ENCODE data around the gene EAF2.
"Not testable (repeated sequence)": the region's sequence is repeated elsewhere in the genome, so short reads cannot be mapped to it uniquely, and the experiment has no call there.

The EAF2 gene

DNA sequence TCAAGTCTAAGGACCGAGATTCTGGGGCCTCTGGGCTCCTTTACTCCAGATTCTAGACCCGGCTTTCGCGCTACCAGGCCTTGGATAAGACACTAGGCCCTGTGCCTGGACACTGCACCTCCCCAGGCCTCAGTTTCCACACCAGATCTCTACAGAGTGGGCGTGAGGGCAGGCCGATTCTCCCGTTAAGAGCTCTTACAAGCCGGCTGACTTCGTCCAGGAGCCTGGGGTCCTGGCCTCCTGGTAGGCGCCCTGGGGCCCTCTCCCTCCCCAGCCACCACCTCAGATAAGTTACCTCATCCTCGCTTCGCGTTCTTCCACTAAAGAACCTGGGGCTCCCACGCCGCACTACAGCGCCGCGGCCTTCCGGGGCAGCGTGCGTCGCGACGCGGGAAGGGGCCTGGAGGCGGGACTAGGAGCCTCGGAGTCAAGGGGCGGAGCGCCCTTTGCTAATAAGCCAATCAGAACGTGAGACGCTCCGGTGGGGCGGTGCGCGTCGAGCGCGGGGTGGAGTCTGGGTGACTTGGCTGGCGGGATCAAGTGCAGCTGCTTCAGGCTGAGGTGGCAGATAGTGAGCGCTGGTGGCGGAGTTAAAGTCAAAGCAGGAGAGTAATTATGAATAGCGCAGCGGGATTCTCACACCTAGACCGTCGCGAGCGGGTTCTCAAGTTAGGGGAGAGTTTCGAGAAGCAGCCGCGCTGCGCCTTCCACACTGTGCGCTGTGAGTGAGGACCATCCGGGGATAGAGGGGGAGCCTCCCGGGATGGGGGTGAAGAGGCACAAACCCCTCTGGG, at the start of gene EAF2, which contains the start of gene IQCB1:
EAF2 (plus strand) TSS at position 539 of the 794 bp plus-strand sequence; CDS start at position 616, 77 bp downstream.
IQCB1 (minus strand) TSS at position 390 of the 794 bp plus-strand sequence. CDS start 6,100 bp downstream, outside the sequence.
- peak; percentile 97 for DNase-seq

DNA sequence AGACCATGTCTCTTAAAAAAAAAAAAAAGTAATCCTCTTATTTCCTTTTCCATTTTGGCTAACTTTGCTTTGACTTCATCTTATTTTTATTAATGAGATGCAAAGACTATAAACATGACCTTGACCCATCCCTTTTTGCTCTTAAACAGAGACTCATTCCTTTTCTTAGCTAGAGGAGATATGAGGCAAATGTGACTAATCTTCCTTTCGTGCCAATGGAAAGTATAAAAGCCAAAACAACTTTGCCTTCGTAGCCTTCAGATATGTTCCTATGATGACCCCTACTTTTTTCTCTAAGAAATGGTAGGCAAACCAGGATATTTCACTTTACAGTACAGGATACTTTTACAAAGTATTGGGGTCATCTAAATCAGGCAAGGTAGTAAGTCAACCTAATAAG, 48.5 kb upstream of the EAF2 start:
- DNase-seq, result no peak

DNA sequence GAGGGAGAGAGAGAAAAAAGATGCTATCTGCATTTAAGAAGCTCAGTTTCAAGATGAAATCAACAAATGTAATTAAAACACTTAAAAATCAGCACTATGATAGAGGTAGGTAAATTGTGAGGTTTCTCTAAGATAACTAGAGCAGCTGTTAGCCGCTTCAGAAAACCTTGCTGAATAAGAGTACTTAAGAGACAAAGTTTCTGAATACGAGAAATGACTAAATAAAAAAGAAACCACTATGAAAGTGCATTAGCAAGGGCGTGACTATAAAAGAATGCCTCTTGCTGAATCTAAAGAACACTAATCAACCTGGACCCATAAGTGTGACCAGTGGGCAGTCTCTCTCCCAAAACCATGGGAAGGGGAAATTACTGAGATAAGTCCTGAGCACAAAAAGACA, 41.9 kb upstream of the EAF2 start:
- no peak for DNase-seq

DNA sequence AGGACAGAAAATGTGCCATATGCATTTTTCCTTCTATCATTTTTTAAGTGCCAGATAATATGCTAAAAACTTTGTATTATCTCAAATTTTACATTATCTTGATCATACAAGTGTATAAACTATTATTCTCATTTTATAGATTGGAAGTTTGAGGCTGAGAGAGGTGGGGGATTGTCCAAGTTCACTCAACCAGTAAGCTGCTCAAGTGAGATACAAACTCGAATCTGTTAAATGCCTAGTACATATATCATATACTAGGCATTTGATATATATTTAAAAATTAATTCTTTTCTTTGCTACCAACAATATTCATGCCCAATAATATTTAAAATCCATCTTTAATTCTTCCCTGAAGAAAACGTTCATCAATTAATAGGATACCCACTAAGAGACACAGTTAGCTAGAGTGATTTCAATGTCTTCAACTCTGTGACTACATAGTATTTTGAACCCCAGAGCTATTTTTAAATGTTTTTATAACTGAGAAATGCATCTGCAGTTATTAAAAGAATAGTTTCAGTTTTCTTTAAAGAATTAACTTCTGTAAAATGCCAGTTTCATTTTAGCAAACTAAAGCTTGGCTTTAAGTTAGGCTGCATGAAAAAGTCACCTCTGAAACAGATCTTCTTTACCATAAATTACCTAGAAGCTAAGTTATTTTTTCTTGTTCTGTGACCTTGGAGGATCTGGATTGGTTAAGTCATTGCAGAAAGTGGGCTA, 40.6 kb upstream of the EAF2 start:
- DNase-seq, result no peak

DNA sequence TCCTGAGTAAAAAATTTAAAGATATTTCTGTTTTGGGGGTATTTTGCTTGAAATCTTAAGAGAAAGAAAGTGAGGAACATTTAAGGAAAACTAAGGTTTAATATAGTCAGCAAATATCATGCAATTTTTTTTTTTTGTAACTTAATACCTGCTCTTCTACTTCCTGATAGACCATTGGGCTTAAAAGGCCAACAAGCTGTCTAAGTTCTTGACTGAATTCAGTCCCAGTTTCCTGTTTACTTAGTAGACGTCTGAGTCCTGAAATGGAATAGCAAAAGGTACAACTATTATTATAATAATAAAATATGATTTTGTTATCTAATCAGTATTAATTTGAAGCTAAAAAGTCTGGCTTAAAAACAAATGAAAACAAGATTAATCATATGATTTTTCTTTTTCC, 38.0 kb upstream of the EAF2 start:
- DNase-seq, result no peak

DNA sequence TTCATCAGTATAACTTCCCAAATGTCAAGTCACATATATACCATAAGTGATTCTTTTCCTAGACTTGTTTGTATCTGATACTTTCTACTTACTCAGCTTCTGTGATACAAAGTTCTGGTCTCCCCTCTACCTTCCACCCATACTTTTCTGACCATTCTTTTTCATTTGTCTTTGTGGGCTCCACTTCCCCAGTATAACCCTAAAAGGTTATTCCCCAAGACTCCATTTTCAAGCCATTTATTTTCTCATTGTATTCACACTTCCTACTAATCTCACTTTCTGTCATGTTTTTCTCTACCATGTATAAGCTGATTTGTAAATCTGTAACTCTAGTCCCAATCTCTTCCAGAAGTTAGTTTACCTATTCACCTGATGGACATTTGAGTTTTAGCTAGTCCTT, 34.1 kb upstream of the EAF2 start:
- DNase-seq, result no peak

DNA sequence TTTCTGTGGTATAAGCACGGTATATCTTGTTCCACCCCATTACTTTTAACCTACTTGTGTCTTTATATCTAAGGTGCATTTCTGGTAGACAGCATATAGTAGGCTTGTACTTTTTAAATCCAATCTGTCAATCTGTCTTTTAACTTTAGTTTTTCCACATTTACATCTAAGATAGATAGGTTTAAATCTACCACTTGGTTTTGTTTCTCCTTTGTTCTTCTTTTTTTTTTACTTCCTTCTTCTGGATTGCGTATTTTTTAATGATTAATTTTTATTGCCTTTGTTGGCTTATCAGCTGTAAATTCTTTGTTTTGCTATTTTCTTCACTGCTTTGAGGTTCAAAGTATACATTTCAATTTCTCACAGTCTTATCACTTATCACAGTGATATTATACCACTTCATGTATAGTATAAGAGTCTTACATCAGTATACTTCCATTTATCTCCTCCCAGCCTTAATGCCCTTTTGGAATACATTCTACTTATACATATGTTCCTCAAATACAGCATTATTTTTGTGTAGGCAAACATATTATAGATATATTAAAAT, 31.2 kb upstream of the EAF2 start:
- DNase-seq, result no peak

DNA sequence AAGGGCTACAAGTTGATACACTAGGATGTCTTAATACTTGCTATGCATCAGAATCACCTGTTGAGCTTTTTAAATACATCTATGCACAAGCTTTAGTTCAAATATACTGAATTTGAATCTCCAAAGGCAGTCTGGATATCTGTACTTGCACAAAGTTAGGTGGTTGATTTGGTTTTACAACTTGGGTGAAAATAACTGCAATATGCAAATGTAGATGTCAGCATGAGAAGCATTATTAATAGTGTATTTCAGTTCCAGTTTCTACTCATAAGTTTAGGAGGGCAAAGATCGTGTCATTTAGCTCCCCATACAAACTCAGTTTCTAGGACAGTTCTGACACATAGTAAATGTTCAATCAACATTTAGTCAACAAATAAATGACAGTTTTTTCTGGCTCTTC, 25.8 kb upstream of the EAF2 start:
- peak; percentile 36 for DNase-seq

DNA sequence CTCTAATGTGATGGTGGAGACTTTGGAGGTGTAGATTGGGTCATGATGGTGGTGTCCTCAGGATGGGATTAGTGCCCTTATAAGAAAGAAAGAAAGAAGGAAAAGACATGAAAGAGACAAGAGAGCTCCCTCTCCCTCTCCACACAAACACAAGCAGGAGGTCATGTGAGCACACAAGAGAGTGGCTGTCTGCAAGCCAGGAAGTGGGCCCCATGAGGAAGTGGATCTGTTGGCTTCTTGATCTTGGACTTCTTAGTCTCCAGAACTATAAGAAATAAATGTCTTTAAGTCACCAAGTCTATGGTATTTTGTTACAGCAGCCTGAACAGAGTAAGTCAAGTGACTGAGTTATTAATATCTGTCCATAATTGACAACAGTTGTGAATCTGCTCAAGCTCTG, 17.3 kb upstream of the EAF2 start:
- DNase-seq, result peak; percentile 32

DNA sequence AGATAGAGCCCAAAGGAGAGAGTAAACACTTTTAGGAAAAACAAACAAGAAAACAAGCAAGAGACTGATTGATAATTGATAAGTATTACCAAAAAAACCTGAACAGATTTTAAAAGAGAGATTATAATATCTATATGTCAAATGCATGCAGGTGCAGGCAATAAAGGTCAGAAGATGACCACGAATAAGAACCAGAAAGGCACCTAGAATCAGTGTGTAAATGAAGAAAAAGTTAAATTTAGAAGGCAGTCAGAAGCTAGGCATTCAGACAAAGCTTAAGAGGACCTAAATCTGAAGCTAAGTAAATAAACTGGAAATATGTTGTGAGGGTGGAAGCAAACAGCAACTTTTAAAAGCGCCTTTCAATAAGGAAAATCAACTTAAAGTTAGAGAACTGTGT, 16.4 kb upstream of the EAF2 start:
- DNase-seq, result no peak

DNA sequence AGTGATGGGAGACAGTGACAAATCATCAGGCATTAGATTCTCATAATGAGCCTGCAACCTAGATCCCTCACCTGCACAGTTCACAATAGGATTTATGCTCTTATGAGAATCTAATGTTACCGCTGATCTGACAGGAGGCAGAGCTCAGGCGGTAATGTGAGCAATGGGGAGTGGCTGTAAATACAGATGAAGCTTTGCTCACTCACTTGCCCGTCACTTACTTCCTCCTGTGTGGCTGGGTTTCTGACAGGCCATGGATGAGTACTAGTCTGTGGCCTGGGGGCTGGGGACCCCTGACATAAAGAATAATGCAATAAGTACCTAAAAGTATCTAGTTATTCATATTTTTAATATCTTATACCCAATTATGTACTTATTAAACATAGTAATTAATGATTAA, 15.8 kb upstream of the EAF2 start:
- DNase-seq, result no peak

DNA sequence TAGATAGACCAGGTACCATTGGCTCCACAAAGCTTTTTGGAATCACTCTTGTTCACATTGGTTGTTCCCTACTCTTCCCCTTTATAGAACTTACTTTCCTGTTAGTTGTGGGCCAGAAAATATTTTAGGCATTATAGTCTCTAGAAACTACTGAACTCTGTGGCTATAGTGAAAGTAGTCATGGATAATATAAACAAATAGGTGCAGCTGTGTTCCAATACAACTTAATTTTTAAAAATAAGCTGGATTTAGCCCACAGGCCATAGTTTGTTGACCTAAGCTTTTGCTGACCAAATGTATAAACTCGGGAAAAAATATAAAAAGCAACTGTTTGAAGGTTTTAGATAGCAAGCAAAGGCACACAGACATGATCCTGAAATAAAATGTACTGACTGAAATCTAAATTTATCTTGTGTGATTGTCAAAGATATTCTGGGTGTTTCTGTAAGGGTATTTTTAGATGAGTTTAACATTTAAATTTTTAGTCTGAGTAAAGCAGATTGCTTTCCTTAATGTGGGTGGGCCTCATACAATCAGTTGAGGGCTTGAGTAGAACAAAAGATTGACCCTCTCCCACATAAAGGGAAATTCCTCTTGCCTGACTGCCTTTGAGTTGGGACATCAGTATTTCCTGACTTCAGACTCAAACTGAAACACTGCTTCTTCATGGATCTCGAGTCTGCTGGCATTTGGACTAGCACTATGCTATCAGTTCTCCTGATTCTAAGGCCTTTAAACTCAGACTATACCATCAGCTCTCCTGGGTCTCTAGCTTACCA, 13.4 kb upstream of the EAF2 start:
- no peak for DNase-seq

DNA sequence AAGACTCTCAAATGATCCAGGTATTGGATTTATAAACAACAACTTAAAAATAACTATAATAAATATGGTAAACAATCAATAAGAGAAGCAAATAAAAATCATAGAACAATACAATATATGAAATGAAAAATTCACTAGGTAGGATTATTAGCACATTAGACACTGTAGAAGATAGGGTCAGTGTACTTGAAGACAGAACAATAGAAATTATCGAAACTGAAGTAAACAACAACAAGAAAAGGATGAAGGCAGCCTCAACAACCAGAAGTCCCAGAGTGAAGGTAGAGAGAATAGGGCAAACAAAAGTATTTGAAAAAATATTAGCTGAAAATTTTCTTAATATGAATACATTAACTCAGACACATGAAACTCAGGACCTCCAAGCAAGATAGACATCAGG, 12.0 kb upstream of the EAF2 start:
- no peak for DNase-seq

DNA sequence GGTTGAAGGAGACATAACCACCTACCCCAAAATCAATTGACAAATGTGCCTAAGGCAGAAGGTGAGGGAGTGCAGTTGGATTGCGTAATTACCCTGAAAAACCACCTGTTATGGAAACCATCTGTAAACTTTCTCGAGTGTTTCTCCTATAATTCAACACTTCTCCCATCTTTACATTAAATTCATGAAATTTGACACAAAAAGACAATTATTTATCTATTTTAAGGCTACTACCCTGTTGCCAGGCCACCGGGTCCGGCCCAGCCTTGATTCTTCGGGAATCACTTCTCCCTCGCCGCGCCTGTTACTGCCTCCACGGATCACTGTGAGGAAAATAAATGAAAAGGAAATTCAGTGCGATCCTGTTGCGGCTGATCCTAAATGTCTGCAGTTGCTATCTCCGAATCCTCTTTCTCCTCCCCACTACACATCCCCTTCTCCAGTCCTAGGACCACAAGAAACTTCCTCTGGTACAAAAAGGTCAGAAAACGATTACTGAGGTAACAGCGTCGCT, 795 bp upstream of the EAF2 start:
- DNase-seq, result peak; percentile 22

DNA sequence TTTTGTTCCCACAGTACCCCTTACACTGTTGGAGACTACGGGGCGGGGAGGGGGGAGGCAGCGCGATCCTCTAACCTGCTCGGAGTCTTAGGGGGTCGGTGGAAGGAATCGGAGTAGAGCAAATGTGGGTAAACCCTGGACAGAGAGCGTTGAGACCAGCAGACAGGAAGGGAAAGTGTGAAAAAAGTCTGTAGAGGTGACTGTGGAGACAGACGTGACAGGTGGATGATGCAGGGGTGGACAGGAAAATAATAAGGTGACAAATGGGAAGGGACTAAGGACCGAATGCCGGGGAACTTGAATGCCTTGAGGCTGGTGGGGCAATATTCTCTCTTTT, 424 bp downstream of the EAF2 start:
- DNase-seq, result no peak

DNA sequence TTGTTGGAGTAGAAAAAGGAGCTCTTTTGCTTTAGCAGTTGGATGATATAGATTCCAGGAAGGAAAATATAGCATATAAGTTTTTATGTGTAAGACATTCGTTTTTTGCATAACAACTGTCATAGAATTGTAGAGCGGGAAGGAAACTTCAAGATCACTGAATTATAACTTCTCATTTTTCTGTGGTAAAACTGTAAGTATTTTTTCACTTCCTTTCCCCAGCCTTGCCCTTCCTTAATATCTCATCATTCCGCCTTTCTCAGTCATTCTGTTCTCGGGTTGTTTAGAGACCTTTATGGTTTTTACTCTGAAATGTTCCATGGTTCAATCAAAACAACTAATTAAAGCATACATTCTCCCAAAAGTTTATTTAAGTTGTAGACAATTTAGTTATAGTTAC, 1.1 kb downstream of the EAF2 start:
- peak; percentile 71 for DNase-seq

DNA sequence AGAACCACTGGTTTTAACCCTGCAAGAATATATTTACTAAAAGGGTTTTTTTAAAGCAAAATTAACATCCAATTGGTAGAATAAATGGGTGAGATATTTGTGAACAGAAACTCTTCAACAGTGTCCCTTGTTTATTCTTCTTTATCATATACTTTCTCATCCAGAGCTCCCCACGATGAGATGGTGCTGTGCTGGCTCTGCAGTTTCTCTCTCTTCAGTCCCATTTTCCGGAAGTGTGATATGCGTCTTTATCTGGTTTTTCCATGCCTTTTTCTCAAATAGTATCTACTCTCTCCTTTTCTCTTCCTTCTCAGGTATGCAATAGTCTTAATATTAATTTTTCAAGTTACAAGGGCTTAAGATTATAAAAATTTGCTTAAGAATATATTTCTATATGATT, 1.5 kb downstream of the EAF2 start:
- DNase-seq, result peak; percentile 42

DNA sequence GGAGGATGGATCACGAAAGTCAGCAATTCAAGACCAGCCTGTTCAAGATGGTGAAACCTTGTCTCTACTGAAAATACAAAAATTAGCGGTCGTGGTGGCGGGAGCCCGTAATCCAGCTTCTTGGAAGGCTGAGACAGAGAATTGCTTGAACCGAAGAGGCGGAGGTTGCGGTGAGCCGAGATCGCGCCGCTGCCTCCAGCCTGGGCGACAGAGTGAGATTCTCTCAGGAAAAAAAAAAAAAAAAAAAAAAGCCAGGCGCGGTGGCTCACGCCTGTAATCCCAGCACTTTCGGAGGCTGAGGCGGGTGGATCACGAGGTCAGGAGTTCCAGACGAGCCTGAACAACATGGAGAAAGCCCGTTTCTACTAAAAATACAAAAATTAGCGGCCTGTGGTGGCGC, 5.0 kb downstream of the EAF2 start:
- no peak for DNase-seq

DNA sequence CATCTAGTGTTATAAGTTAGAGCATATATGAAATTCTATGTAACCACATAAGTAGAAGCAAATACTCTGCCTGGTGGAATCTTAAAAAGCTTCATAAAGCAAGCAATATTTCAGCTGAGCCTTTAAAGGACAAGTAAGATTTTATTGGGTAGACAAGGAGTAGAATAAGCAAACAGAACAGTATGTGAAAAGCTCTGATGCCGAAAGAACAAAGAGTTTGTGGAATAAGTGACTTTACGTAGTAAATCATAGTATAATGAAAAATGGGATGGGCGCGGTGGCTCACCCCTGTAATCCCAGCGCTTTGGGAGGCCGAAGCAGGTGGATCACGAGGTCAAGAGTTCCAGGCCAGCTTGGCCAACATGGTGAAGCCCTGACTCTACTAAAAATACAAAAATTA, 9.9 kb downstream of the EAF2 start:
- no peak for DNase-seq

DNA sequence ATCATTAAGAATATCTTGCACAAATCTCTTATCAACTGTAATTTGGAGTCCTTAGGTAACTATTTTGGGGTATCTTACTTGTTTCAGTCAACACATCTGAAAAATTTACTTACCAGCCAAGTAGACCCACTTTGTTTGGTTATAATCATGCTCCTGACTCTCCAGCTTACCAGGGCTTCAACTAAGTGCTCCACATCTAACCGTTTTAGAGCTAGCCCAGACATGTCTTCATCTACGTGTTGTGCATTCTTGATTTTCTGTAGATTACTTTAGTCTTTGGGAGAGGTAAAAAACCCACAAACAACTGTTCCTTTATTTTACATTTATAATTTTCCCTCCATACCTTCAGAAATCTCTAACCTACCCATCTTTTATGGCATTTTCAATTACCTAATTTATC, 17.2 kb downstream of the EAF2 start:
- no peak for DNase-seq

DNA sequence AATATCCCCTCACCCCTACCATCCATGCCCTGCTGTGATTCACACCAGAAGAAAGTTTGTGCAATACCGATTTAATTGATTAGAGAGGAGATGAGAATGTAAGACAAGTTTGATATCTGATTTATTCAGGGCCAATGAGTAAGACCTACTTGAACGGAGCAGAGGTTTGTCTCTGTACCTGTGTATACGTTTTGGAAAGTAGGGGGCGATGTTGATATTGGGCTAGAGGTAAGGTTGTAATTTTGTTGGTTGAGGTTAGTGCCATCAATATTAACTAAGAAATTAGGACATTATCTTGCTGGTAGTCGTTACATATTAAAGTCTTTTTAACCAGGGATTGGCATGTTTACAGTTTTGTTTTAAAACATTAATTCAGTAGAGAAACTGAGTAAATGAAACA, 20.5 kb downstream of the EAF2 start:
- DNase-seq, result no peak

DNA sequence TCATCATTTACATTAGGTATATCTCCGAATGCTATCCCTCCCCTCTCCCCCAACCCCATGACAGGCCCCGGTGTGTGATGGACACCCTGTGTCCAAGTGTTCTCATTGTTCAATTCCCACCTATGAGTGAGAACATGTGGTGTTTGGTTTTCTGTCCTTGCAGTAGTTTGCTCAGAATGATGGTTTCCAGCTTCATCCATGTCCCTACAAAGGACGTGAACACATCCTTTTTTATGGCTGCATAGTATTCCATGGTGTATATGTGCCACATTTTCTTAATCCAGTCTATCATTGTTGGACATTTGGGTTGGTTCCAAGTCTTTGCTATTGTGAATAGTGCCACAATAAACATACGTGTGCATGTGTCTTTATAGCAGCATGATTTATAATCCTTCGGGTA, 22.8 kb downstream of the EAF2 start:
- DNase-seq, result not testable (repeated sequence)

DNA sequence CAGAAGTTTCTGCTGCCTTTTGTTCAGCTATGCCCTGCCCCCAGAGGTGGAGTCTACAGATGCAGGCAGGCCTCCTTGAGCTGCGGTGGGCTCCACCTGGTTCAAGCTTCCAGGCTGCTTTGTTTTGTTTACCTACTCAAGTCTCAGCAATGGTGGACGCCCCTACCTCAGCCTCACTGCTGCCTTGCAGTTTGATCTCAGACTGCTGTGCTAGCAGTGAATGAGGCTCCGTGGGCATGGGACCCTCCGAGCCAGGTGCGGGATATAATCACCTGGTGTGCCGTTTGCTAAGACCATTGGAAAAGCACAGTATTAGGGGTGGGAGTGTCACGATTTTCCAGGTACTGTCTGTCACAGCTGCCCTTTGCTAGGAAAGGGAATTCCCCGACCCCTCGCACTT, 28.2 kb downstream of the EAF2 start:
- DNase-seq, result not testable (repeated sequence)

Data from inflammatory macrophage treated with lipopolysaccharide for 4 hours (primary cell).